BLaER1 (cell line): ENCODE results near the gene PEX12.
"Not testable (repeated sequence)": the region's sequence is repeated elsewhere in the genome, so short reads cannot be mapped to it uniquely, and the experiment has no call there.

Source experiments
- H3K27ac ChIP-seq: shearing (Covaris generic); formaldehyde crosslinking; 2 replicates; pipeline ENCODE4 v1.8.1; 2022
- H3K27me3 ChIP-seq: shearing (Covaris generic); formaldehyde crosslinking; 2 replicates; pipeline ENCODE4 v1.8.1; 2022
- H3K36me3 ChIP-seq: shearing (Covaris generic); formaldehyde crosslinking; 2 replicates; pipeline ENCODE4 v1.8.1; 2022
- H3K4me1 ChIP-seq: shearing (Covaris generic); formaldehyde crosslinking; 2 replicates; pipeline ENCODE4 v1.8.1; 2022
- H3K4me2 ChIP-seq: shearing (Covaris generic); formaldehyde crosslinking; 2 replicates; pipeline ENCODE4 v1.8.1; 2022
- H3K4me3 ChIP-seq: shearing (Covaris generic); formaldehyde crosslinking; 2 replicates; pipeline ENCODE4 v1.8.1; 2022
- H3K9ac ChIP-seq: shearing (Covaris generic); formaldehyde crosslinking; 2 replicates; pipeline ENCODE4 v1.8.1; 2022
- H3K9me3 ChIP-seq: shearing (Covaris generic); formaldehyde crosslinking; 2 replicates; pipeline ENCODE4 v1.8.1; 2022
- H4K20me1 ChIP-seq: shearing (Covaris generic); formaldehyde crosslinking; 2 replicates; pipeline ENCODE4 v1.8.1; 2022
- Cebpa-rat ChIP-seq: shearing (Covaris generic); IDR thresholded peaks from 2 replicates; pipeline ENCODE4 v1.8.1; 2022

PEX12 gene

DNA sequence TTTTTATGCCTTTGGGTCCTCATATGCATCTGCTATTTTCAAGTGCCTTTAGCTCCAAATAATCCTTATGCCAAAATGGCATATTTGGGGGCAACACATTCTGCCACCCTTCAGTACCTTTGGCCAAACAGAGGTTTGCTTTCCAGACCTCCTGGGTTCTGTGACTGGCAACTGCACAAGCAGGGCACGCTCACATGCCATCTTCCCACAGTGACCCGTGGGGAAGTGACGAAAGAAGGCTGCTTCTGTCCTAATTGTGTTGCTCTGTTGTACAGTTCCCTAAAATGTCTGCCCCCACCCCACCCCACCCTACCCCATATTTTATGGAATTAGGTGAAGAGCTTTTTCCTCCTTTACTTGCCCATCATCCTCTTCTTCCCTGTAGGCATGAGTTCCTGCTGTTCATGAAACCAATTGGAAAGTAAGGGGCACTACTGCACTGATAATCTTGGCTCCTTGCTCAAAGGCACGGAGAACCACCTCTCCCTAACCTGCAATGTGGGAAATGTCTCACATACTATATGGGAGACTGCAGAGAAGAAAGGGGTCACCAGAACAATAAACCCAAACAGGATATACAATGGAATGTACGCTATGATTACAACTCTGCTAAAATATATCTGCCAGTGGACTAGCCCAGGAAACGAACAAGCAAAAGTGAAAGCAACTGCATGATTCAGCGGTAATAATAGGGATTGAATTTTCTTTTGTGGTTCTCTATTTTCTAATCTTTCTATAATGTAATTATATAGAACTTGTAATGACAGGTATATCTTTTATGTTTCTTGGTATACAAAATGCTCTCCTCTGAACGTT lies 37.6 kb downstream of the PEX12 start:
- Histone ChIP-seq H3K9ac (peak overlapping the region; percentile 81), H3K9me3 (no peaks in the 10 kb centered on the region), H3K27me3 (no peaks in the 10 kb centered on the region), H4K20me1 (no peaks in the 10 kb centered on the region), H3K27ac (peak overlapping the region; percentile 94), H3K4me2 (peak overlapping the region; percentile 81), H3K36me3 (no peaks in the 10 kb centered on the region), H3K4me1 (peaks cover 74% of the 10 kb centered on the region), H3K4me3 (peak overlapping the region; percentile 62)
- no peak for TF ChIP-seq Cebpa-rat

- no peaks in the 10 kb centered on the region for H3K9me3 ChIP-seq
- no peaks in the 10 kb centered on the region for H4K20me1 ChIP-seq
- H3K4me2 ChIP-seq: peak overlapping the region; percentile 81
- peak overlapping the region; percentile 51 for H3K9ac ChIP-seq
- H3K4me3 ChIP-seq: peak overlapping the region; percentile 8; the same call in 1 of the 2 replicates
- peaks cover 72% of the 10 kb centered on the region for H3K4me1 ChIP-seq
- TF ChIP-seq Cebpa-rat: no peak
- H3K27me3 ChIP-seq: no peaks in the 10 kb centered on the region
- peak overlapping the region; percentile 94 for H3K27ac ChIP-seq
- H3K36me3 ChIP-seq: no peaks in the 10 kb centered on the region
Observed at GRCh38 chr17:35539659-35540026, 38.7 kb downstream of the PEX12 start.

- TF ChIP-seq Cebpa-rat: no peak
- no peak within 1 kb of the TSS for H3K4me3 ChIP-seq
- no peaks in the 10 kb centered on the region for H3K27me3 ChIP-seq
- H3K9ac ChIP-seq: peak within 1 kb of the TSS; percentile 25; the same call in 1 of the 2 replicates
- peak within 1 kb of the TSS; percentile 37; the same call in 1 of the 2 replicates for H3K27ac ChIP-seq
- no peaks in the 10 kb centered on the region for H3K9me3 ChIP-seq
- peak within 1 kb of the TSS; percentile 61 for H3K4me2 ChIP-seq
- peaks cover 55% of the 10 kb centered on the region for H3K4me1 ChIP-seq
- no peaks in the 10 kb centered on the region for H4K20me1 ChIP-seq
- H3K36me3 ChIP-seq: no peaks in the 10 kb centered on the region
Observed at GRCh38 chr17:35537601-35538141, 40.7 kb downstream of the PEX12 start, which contains the start of gene SLFN12L. Gene SLFN12L (minus strand): TSS chr17:35537678. CDS start chr17:35522364, 15,314 bp downstream.

- no peak overlapping the region for H3K27ac ChIP-seq
- no peak overlapping the region for H3K4me3 ChIP-seq
- no peak overlapping the region for H3K9ac ChIP-seq
- peak overlapping the region; percentile 61 for H3K4me2 ChIP-seq
- no peak; the same call in 1 of the 2 replicates for TF ChIP-seq Cebpa-rat
- no peaks in the 10 kb centered on the region for H3K9me3 ChIP-seq
- H4K20me1 ChIP-seq: no peaks in the 10 kb centered on the region
- no peaks in the 10 kb centered on the region for H3K36me3 ChIP-seq
- peaks cover 45% of the 10 kb centered on the region for H3K4me1 ChIP-seq
- no peaks in the 10 kb centered on the region for H3K27me3 ChIP-seq
Observed at GRCh38 chr17:35536664-35537171, 41.7 kb downstream of the PEX12 start.

GRCh38 chr17:35535406-35535805 lies 43.0 kb downstream of the PEX12 start:
- H3K9me3 ChIP-seq, H3K27ac ChIP-seq, H3K4me2 ChIP-seq, H3K36me3 ChIP-seq, H3K9ac ChIP-seq, H3K4me3 ChIP-seq, H4K20me1 ChIP-seq, H3K27me3 ChIP-seq: not testable (repeated sequence)
- H3K4me1 ChIP-seq: peaks cover 37% of the 10 kb centered on the region

- Histone ChIP-seq H3K9ac (no peak overlapping the region), H3K4me3 (no peak overlapping the region), H3K27ac (no peak overlapping the region), H3K27me3 (no peaks in the 10 kb centered on the region), H3K4me1 (peaks cover 29% of the 10 kb centered on the region), H3K4me2 (no peak overlapping the region), H3K36me3 (no peaks in the 10 kb centered on the region), H3K9me3 (no peaks in the 10 kb centered on the region), H4K20me1 (no peaks in the 10 kb centered on the region)
- TF ChIP-seq Cebpa-rat: no peak
Observed at GRCh38 chr17:35534576-35535093, 43.7 kb downstream of the PEX12 start.

GRCh38 chr17:35531160-35531559 lies 47.2 kb downstream of the PEX12 start:
- Histone ChIP-seq H3K27me3 (no peaks in the 10 kb centered on the region), H3K4me3 (no peak overlapping the region), H4K20me1 (no peaks in the 10 kb centered on the region), H3K4me2 (no peak overlapping the region), H3K27ac (no peak overlapping the region), H3K9ac (no peak overlapping the region), H3K36me3 (no peaks in the 10 kb centered on the region), H3K9me3 (no peaks in the 10 kb centered on the region), H3K4me1 (no peaks in the 10 kb centered on the region)
- no peak for TF ChIP-seq Cebpa-rat

DNA sequence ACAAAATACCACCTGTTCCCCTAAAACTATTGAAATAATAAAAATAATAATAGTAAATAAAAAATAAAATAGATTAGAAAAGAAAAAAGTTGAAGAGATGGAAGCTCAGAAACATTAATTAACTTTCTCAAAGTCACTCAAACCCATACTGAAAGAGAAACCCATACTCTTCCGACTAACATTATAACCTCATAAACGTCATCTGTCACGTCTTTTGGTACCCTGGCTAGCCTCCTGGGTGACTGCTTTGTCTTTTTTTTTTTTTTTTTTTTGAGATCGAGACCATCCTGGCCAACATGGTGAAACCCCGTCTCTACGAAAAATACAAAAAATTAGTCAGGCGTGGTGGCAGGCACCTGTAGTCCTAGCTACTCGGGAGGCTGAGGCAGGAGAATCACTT lies 48.5 kb downstream of the PEX12 start:
- Histone ChIP-seq H3K4me3 (no peak overlapping the region), H3K4me1 (no peaks in the 10 kb centered on the region), H3K4me2 (no peak overlapping the region), H3K27me3 (no peaks in the 10 kb centered on the region), H3K36me3 (no peaks in the 10 kb centered on the region), H3K27ac (no peak overlapping the region), H3K9ac (no peak overlapping the region), H3K9me3 (no peaks in the 10 kb centered on the region), H4K20me1 (no peaks in the 10 kb centered on the region)
- TF ChIP-seq Cebpa-rat: no peak

DNA sequence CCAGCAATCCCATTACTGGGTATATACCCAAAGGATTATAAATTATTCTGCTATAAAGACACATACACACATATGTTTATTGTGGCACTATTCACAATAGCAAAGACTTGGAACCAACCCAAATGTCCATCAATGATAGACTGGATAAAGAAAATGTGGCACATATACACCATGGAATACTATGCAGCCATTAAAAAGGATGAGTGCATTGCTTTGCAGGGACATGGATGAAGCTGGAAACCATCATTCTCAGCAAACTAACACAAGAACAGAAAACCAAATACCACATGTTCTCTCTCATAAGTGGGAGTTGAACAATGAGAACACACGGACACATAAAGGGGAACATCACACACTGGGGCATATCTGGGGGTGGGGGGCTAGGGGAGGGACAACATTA lies 49.0 kb downstream of the PEX12 start:
- H3K4me1 ChIP-seq, H3K4me2 ChIP-seq, H3K9ac ChIP-seq, H3K4me3 ChIP-seq, H3K27ac ChIP-seq, H4K20me1 ChIP-seq, H3K36me3 ChIP-seq, H3K9me3 ChIP-seq, H3K27me3 ChIP-seq: not testable (repeated sequence)
